Trophoblast cell (in vitro differentiated cells and primary cell): Measurements from ENCODE around the gene CAPZB.

Source experiments
- DNase-seq, 2 donors: peaks; one replicate each; pipeline ENCODE4 v3.0.0-alpha.2; 2016
- H2AFZ ChIP-seq: 2 replicates; pipeline ENCODE4 v1.6.1; 2013; ENCODE audit warnings: low read length, moderate library complexity, mild to moderate bottlenecking; ENCODE audit not compliant: insufficient read depth, poor library complexity
- H2AK5ac ChIP-seq: 2 replicates; pipeline ENCODE4 v1.6.1; 2013; ENCODE audit warnings: mild to moderate bottlenecking, low read length
- H2BK120ac ChIP-seq: 2 replicates; pipeline ENCODE4 v1.6.1; 2013; ENCODE audit warnings: low read length, mild to moderate bottlenecking, moderate library complexity; ENCODE audit not compliant: insufficient read depth, poor library complexity
- H2BK12ac ChIP-seq: 2 replicates; pipeline ENCODE4 v1.6.1; 2013; ENCODE audit warnings: mild to moderate bottlenecking, low read length, moderate library complexity
- H2BK5ac ChIP-seq: 2 replicates; pipeline ENCODE4 v1.6.1; 2013; ENCODE audit warnings: low read length, low read depth, moderate library complexity, mild to moderate bottlenecking; ENCODE audit not compliant: poor library complexity
- H3K14ac ChIP-seq: 2 replicates; pipeline ENCODE4 v1.6.1; 2013; ENCODE audit warnings: mild to moderate bottlenecking, low read length
- H3K18ac ChIP-seq: 2 replicates; pipeline ENCODE4 v1.6.1; 2013; ENCODE audit warnings: mild to moderate bottlenecking, low read length
- H3K23ac ChIP-seq: 2 replicates; pipeline ENCODE4 v1.6.1; 2013; ENCODE audit warnings: low read length
- H3K27ac ChIP-seq: 2 replicates; pipeline ENCODE4 v1.5.1; 2013; ENCODE audit warnings: low read depth, mild to moderate bottlenecking, inconsistent platforms, low read length, moderate library complexity
- H3K27me3 ChIP-seq: 2 replicates; pipeline ENCODE4 v1.6.1; 2013; ENCODE audit warnings: inconsistent platforms, mild to moderate bottlenecking, low read length, moderate library complexity; ENCODE audit not compliant: insufficient read depth
- H3K36me3 ChIP-seq, 2 experiments: 1 replicate in 1 of 2; 2 replicates in 1 of 2; pipeline ENCODE4 v1.6.1; 2013; ENCODE audit warnings: low read length in 2 of 2, mild to moderate bottlenecking in 2 of 2, moderate library complexity in 1 of 2; ENCODE audit not compliant: insufficient read depth in 2 of 2, control insufficient read depth in 1 of 2
- H3K4ac ChIP-seq: 2 replicates; pipeline ENCODE4 v1.6.1; 2013; ENCODE audit warnings: low read depth, mild to moderate bottlenecking, low read length, moderate library complexity
- H3K4me1 ChIP-seq, 2 experiments: 1 replicate in 1 of 2; 2 replicates in 1 of 2; pipeline ENCODE4 v1.6.1; 2013; ENCODE audit warnings: low read length in 2 of 2, mild to moderate bottlenecking in 2 of 2, moderate library complexity in 1 of 2; ENCODE audit not compliant: insufficient read depth in 2 of 2, control insufficient read depth in 1 of 2
- H3K4me2 ChIP-seq: 2 replicates; pipeline ENCODE4 v1.6.1; 2013; ENCODE audit warnings: inconsistent platforms, mild to moderate bottlenecking, low read length, moderate library complexity
- H3K4me3 ChIP-seq: 2 replicates; pipeline ENCODE4 v1.5.1; 2013; ENCODE audit warnings: mild to moderate bottlenecking, low read depth, low read length, inconsistent platforms
- H3K79me1 ChIP-seq: one replicate; pipeline ENCODE4 v1.6.1; 2013; ENCODE audit warnings: low read length
- H3K79me2 ChIP-seq: 2 replicates; pipeline ENCODE4 v1.6.1; 2013; ENCODE audit warnings: low read length, mild to moderate bottlenecking; ENCODE audit not compliant: control insufficient read depth, insufficient read depth, poor library complexity
- H3K9ac ChIP-seq: 2 replicates; pipeline ENCODE4 v1.6.1; 2013; ENCODE audit warnings: mild to moderate bottlenecking, low read length
- H3K9me3 ChIP-seq: 2 replicates; pipeline ENCODE4 v1.6.1; 2013; ENCODE audit warnings: low read depth, mild to moderate bottlenecking, control low read depth, inconsistent platforms, low read length; ENCODE audit not compliant: insufficient read depth
- H4K12ac ChIP-seq: 2 replicates; pipeline ENCODE4 v1.6.1; 2013; ENCODE audit warnings: low read depth, mild to moderate bottlenecking, low read length, moderate library complexity
- H4K8ac ChIP-seq: 2 replicates; pipeline ENCODE4 v1.6.1; 2013; ENCODE audit warnings: low read depth, mild to moderate bottlenecking, low read length, moderate library complexity
- H4K91ac ChIP-seq: one replicate; pipeline ENCODE4 v1.6.1; 2013; ENCODE audit warnings: low read depth, mild to moderate bottlenecking, low read length, moderate library complexity
- WGBS: extraction: QIAGEN DNeasy Blood & Tissue Kit; methylation state at CpG from one replicate; pipeline ENCODE4 v1.1.7; 2013; ENCODE audit warnings: missing lambda C conversion rate; ENCODE audit not compliant: insufficient read length, insufficient coverage; ENCODE audit errors: extremely low coverage; 5-methylcytosine and 5-hydroxymethylcytosine counted together

CAPZB gene

GRCh38 chr1:19393046-19393445 lies 92.3 kb downstream of the CAPZB start:
- H2AFZ ChIP-seq: no peak overlapping the region
- H3K4ac ChIP-seq: peak overlapping the region; percentile 4
- no peak overlapping the region for H2AK5ac ChIP-seq
- no peak overlapping the region for H2BK120ac ChIP-seq
- no peak overlapping the region for H2BK12ac ChIP-seq
- H3K27ac ChIP-seq: no peak overlapping the region
- no peak overlapping the region for H4K12ac ChIP-seq
- H3K36me3 ChIP-seq: peaks cover 0 to 3% of the 10 kb centered on the region in 2 experiments
- H3K27me3 ChIP-seq: no peaks in the 10 kb centered on the region
- no peak for DNase-seq
- H3K4me1 ChIP-seq: peaks cover 17 to 20% of the 10 kb centered on the region in 2 experiments
- H3K23ac ChIP-seq: no peak overlapping the region
- H3K4me3 ChIP-seq: no peak overlapping the region
- H3K4me2 ChIP-seq: no peak overlapping the region
- peaks cover 2% of the 10 kb centered on the region for H3K79me1 ChIP-seq
- no peak overlapping the region for H3K14ac ChIP-seq
- H4K8ac ChIP-seq: no peak overlapping the region
- no peaks in the 10 kb centered on the region for H3K9me3 ChIP-seq
- no peak overlapping the region for H3K9ac ChIP-seq
- no peak overlapping the region for H3K18ac ChIP-seq
- WGBS: no CpG with 5 or more reads among the region's 14 CpGs
- no peak overlapping the region for H4K91ac ChIP-seq
- peaks cover 10% of the 10 kb centered on the region for H3K79me2 ChIP-seq
- no peak overlapping the region for H2BK5ac ChIP-seq

- Histone ChIP-seq H4K12ac (no peak overlapping the region), H3K36me3 (peaks cover 0 to 3% of the 10 kb centered on the region in 2 experiments), H3K9ac (no peak overlapping the region), H3K14ac (no peak overlapping the region), H3K27ac (no peak overlapping the region), H3K4me2 (no peak overlapping the region), H2BK5ac (no peak overlapping the region), H3K4me3 (no peak overlapping the region), H2AFZ (no peak overlapping the region), H4K91ac (no peak overlapping the region), H4K8ac (no peak overlapping the region), H2AK5ac (no peak overlapping the region), H3K9me3 (peaks cover under 1% of the 10 kb centered on the region), H3K27me3 (no peaks in the 10 kb centered on the region), H3K4ac (no peak overlapping the region), H3K23ac (no peak overlapping the region), H3K18ac (no peak overlapping the region), H3K4me1 (peaks cover 13 to 16% of the 10 kb centered on the region in 2 experiments), H3K79me1 (peaks cover 2% of the 10 kb centered on the region), H2BK120ac (no peak overlapping the region), H2BK12ac (no peak overlapping the region), H3K79me2 (peaks cover 10% of the 10 kb centered on the region)
- no peak for DNase-seq
- no CpG with 5 or more reads among the region's 9 CpGs for WGBS
Observed at GRCh38 chr1:19392221-19392620, 93.1 kb downstream of the CAPZB start.

GRCh38 chr1:19391596-19391981 lies 93.8 kb downstream of the CAPZB start:
- DNase-seq: no peak
- H3K9ac ChIP-seq: no peak overlapping the region
- no peak overlapping the region for H2AFZ ChIP-seq
- peaks cover 2% of the 10 kb centered on the region for H3K79me1 ChIP-seq
- H3K4ac ChIP-seq: peak overlapping the region; percentile 80
- no peak overlapping the region for H2BK12ac ChIP-seq
- H4K91ac ChIP-seq: no peak overlapping the region
- H3K27ac ChIP-seq: no peak overlapping the region
- no peak overlapping the region for H2BK120ac ChIP-seq
- H3K14ac ChIP-seq: no peak overlapping the region
- peaks cover 2% of the 10 kb centered on the region for H3K9me3 ChIP-seq
- WGBS: no CpG with 5 or more reads among the region's 10 CpGs
- no peak overlapping the region for H3K4me2 ChIP-seq
- H3K4me3 ChIP-seq: no peak overlapping the region
- peaks cover 14 to 19% of the 10 kb centered on the region in 2 experiments for H3K4me1 ChIP-seq
- no peak overlapping the region for H3K18ac ChIP-seq
- H4K8ac ChIP-seq: no peak overlapping the region
- H4K12ac ChIP-seq: no peak overlapping the region
- no peak overlapping the region for H3K23ac ChIP-seq
- peaks cover 0 to 3% of the 10 kb centered on the region in 2 experiments for H3K36me3 ChIP-seq
- H2AK5ac ChIP-seq: no peak overlapping the region
- no peaks in the 10 kb centered on the region for H3K27me3 ChIP-seq
- peaks cover 10% of the 10 kb centered on the region for H3K79me2 ChIP-seq
- H2BK5ac ChIP-seq: no peak overlapping the region

GRCh38 chr1:19390901-19391595 lies 94.3 kb downstream of the CAPZB start:
- no peak overlapping the region for H3K9ac ChIP-seq
- peaks cover 10% of the 10 kb centered on the region for H3K79me2 ChIP-seq
- H2BK120ac ChIP-seq: no peak overlapping the region
- H3K79me1 ChIP-seq: peaks cover 2% of the 10 kb centered on the region
- H3K27me3 ChIP-seq: no peaks in the 10 kb centered on the region
- H2BK12ac ChIP-seq: no peak overlapping the region
- H3K23ac ChIP-seq: no peak overlapping the region
- H3K4ac ChIP-seq: peak overlapping the region; percentile 77
- no peak overlapping the region for H4K12ac ChIP-seq
- no peak overlapping the region for H2AK5ac ChIP-seq
- no CpG with 5 or more reads among the region's 17 CpGs for WGBS
- peaks cover 0 to 3% of the 10 kb centered on the region in 2 experiments for H3K36me3 ChIP-seq
- H3K14ac ChIP-seq: no peak overlapping the region
- peak overlapping the region; percentile 49 for H3K18ac ChIP-seq
- no peak overlapping the region for H4K8ac ChIP-seq
- no peak overlapping the region for H4K91ac ChIP-seq
- no peak overlapping the region for H3K27ac ChIP-seq
- H2AFZ ChIP-seq: no peak overlapping the region
- no peak overlapping the region for H2BK5ac ChIP-seq
- H3K4me1 ChIP-seq: peaks cover 17 to 21% of the 10 kb centered on the region in 2 experiments
- no peak overlapping the region for H3K4me2 ChIP-seq
- peaks cover 2% of the 10 kb centered on the region for H3K9me3 ChIP-seq
- DNase-seq: peak in 1 of 2 donors; percentile 59
- H3K4me3 ChIP-seq: no peak overlapping the region
